NCI-H345 treated with DMSO at 0.1 percent for 48 hours (cell line): ENCODE measurements around the gene TRAPPC4.

Experiments used
- DNase-seq: peaks from one replicate; lab custom pipeline; 2025; ENCODE audit not compliant: unreplicated experiment; lab: John Stamatoyannopoulos, UW

TRAPPC4 gene

DNA sequence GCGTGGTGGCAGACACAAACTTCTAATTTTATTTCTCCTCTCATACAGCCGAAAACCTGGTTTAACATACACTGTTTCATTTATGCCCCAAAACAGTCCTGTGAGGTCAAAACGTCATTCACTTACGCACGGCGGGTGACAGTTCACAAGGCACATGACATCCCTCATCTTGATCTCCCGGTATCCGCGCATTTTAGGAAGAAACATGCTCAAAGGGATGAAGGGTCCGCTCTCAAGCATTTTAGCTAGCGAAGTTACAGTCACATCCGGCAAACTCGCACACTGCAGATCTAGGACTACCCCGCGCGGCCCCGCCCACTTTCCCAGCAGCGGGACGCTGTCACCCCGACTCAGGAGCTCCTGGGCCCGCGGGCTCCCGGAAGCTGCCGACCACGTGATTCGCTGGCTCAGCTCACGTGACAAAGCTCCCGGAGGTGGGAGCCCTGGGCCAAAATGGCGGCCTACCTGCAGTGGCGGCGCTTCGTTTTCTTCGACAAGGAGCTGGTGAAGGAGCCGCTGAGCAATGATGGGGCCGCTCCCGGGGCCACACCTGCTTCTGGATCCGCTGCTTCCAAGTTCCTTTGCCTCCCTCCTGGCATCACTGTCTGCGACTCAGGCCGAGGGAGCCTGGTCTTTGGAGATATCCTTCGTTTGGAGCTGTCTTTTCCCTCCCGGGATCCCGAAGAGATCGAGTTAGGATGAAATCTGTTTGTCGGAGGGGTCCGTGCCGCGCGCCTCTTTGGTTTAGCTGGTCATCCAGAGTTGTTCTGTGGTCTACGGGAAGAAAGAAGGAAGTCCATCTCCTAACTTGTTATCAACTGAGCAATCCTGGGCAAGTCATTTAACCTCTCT, 49.0 kb downstream of the TRAPPC4 start, which contains the start of gene VPS11:
VPS11 (plus strand) TSS at position 448 of the 852 bp plus-strand sequence; CDS start at position 454, 6 bp downstream.
- peak; percentile 88 for DNase-seq
